Endothelial cell of umbilical vein (primary cell): Measurements from ENCODE around the gene RDX. TPM values are rescaled to one million over a fixed set of nuclear protein-coding genes. Genes with fewer than 3 reads are reported as not detected.

Source experiments
- BruUV-seq: library from RNA; stranded (reverse); fragments of 400-500 nt; replicated peaks from 2 replicates; lab custom pipeline; 2021; lab: Mats Ljungman, UMichigan
- CTCF ChIA-PET: fragments of 300-600, 350-600 bp; sonication (Branson Sonifier 250); formaldehyde crosslinking; loops from one replicate; lab custom pipeline; 2021; ENCODE audit warnings: antibody characterized with exemption, inconsistent platforms; lab: Charles Lee
- POLR2A ChIA-PET: fragments of 300-600, 350-600 bp; sonication (Branson Sonifier 250); formaldehyde crosslinking; loops from one replicate; lab custom pipeline; 2021; ENCODE audit warnings: antibody characterized with exemption, inconsistent platforms; lab: Charles Lee
- DNase-seq: peaks from one replicate; pipeline ENCODE4 v3.0.0-alpha.2; 2011; ENCODE audit warnings: low read depth, low spot score
- FAIRE-seq: peaks from 2 replicates; lab custom pipeline; 2011; peaks lifted over from hg19 to GRCh38; lab: Jason Lieb, UNC
- H2AFZ ChIP-seq: 2 replicates; pipeline ENCODE4 v1.6.0; 2012; ENCODE audit warnings: low read depth, low read length, control low read depth, inconsistent platforms
- H3K27ac ChIP-seq: 2 replicates; pipeline ENCODE4 v1.5.1; 2011; ENCODE audit warnings: low read depth, mild to moderate bottlenecking, control low read depth, low read length, moderate library complexity; ENCODE audit not compliant: insufficient read depth
- H3K27me3 ChIP-seq, 2 experiments: 2 replicates each; pipeline versions ENCODE4 v1.6.0 to v1.6.1; 2011; ENCODE audit warnings: low read length in 2 of 2, mixed read lengths in 1 of 2; ENCODE audit not compliant: control insufficient read depth in 2 of 2, insufficient read depth in 2 of 2
- H3K36me3 ChIP-seq, 2 experiments: 2 replicates in 1 of 2; 3 replicates in 1 of 2; pipeline ENCODE4 v1.5.1; 2011; ENCODE audit warnings: low read length in 2 of 2, mild to moderate bottlenecking in 1 of 2, moderate library complexity in 1 of 2; ENCODE audit not compliant: control insufficient read depth in 2 of 2, insufficient read depth in 2 of 2; ENCODE audit errors: extremely low read depth in 1 of 2
- H3K4me1 ChIP-seq: 3 replicates; pipeline ENCODE4 v1.5.1; 2011; ENCODE audit warnings: mild to moderate bottlenecking, low read length; ENCODE audit not compliant: control insufficient read depth, insufficient read depth; ENCODE audit errors: extremely low read depth
- H3K4me2 ChIP-seq: 2 replicates; pipeline ENCODE4 v1.6.1; 2011; ENCODE audit warnings: low read length, control low read depth, mixed read lengths; ENCODE audit not compliant: insufficient read depth
- H3K4me3 ChIP-seq, 3 experiments: fragments of 200-600 bp in 1 of 3; sonication (generic), shearing (Covaris generic) in 1 of 3; replicated peaks in 1 of 3; 2 replicates each; pipeline ENCODE4 v1.5.1; 2011 to 2016; ENCODE audit warnings: control low read depth in 3 of 3, low read length in 3 of 3, mild to moderate bottlenecking in 2 of 3, inconsistent platforms in 1 of 3, low read depth in 1 of 3, moderate library complexity in 1 of 3; ENCODE audit not compliant: insufficient read depth in 1 of 3
- H3K79me2 ChIP-seq: 2 replicates; pipeline ENCODE4 v1.6.0; 2012; ENCODE audit warnings: low read length, inconsistent platforms; ENCODE audit not compliant: control insufficient read depth, insufficient read depth
- H3K9ac ChIP-seq: replicated peaks from 2 replicates; pipeline ENCODE3; 2011; ENCODE audit warnings: low read length, control low read depth; ENCODE audit not compliant: insufficient read depth; ENCODE audit errors: extremely low read depth
- H3K9me1 ChIP-seq: replicated peaks from 3 replicates; pipeline ENCODE4 v1.6.0; 2011; ENCODE audit warnings: mild to moderate bottlenecking, low read length; ENCODE audit not compliant: control insufficient read depth, insufficient read depth; ENCODE audit errors: extremely low read depth
- H3K9me3 ChIP-seq: replicated peaks from 2 replicates; pipeline ENCODE4 v1.5.1; 2012; ENCODE audit warnings: low read length, inconsistent platforms; ENCODE audit not compliant: control insufficient read depth, insufficient read depth
- H4K20me1 ChIP-seq: replicated peaks from 2 replicates; pipeline ENCODE3; 2011; ENCODE audit warnings: mild to moderate bottlenecking, low read length; ENCODE audit not compliant: control insufficient read depth, insufficient read depth; ENCODE audit errors: extremely low read depth
- FOS ChIP-seq: IDR thresholded peaks from 2 replicates; pipeline ENCODE4 v1.6.1; 2011; ENCODE audit warnings: mild to moderate bottlenecking, low read length, moderate library complexity, borderline replicate concordance; ENCODE audit not compliant: insufficient read depth
- GATA2 ChIP-seq: IDR thresholded peaks from 2 replicates; pipeline ENCODE4 v1.7.0; 2011; ENCODE audit warnings: low read depth, mild to moderate bottlenecking, moderate library complexity, mixed read lengths, low read length; ENCODE audit not compliant: insufficient read length, insufficient read depth
- JUN ChIP-seq: IDR thresholded peaks from 2 replicates; pipeline ENCODE4 v1.6.1; 2011; ENCODE audit warnings: borderline replicate concordance, low read depth; ENCODE audit not compliant: insufficient read length, insufficient read depth
- MAX ChIP-seq: IDR thresholded peaks from 2 replicates; pipeline ENCODE4 v1.6.1; 2011; ENCODE audit not compliant: insufficient read depth, insufficient read length
- MYC ChIP-seq: IDR thresholded peaks from one replicate; pipeline ENCODE4 v1.6.1; 2011; ENCODE audit warnings: mild to moderate bottlenecking, low read depth, low read length
- POLR2AphosphoS5 ChIP-seq: IDR thresholded peaks from 2 replicates; pipeline ENCODE4 v1.6.1; 2012; ENCODE audit warnings: low read depth, mild to moderate bottlenecking, control low read depth, low read length, moderate library complexity; ENCODE audit not compliant: insufficient read depth
- dilution Hi-C: fragments of 300-500 bp; cut with MboI; formaldehyde crosslinking; loops from one replicate; pipeline ENCODE4 v1.15.0; 2019; ENCODE audit warnings: low sequenced_read_pairs; ENCODE audit not compliant: extremely low pct_ligation_motif_present
- intact Hi-C: fragments of 100-400 bp; cut with micrococcal nuclease; formaldehyde crosslinking; loops from one replicate; pipeline ENCODE4 v1.10.0; 2022
- polyA plus RNA-seq, 4 experiments: library from polyadenylated mRNA; depleted of rRNA in 3 of 4; stranded (reverse) in 3 of 4; unstranded in 1 of 4; fragments of >200 nt; gene quantifications; 2 replicates each; pipeline versions ENCODE4 v1.2.1 to v1.2.3, GENCODE V29; 2011 to 2012; ENCODE audit warnings: missing spikeins in 1 of 4
- total RNA-seq: library from RNA; stranded (reverse); gene quantifications from 2 replicates; pipeline ENCODE4 v1.2.3, GENCODE V29; 2021

RDX gene
- total and polyA plus RNA-seq, 2 donors (not counting 3 experiments of a cell fraction or from before 2014, with no cell fraction given): 47.9 to 280 TPM

GRCh38 chr11:110319501-110319900 lies 23.1 kb upstream of the RDX start:
- TF ChIP-seq GATA2 (peak; percentile 66), POLR2AphosphoS5 (peak; percentile 40), MYC (no peak), JUN (peak; percentile 4), FOS (no peak), MAX (no peak)

More at GRCh38 chr11:110319501-110319900, 23.1 kb upstream of the RDX start:
- peak overlapping the region; percentile 48 for H3K4me2 ChIP-seq
- H3K79me2 ChIP-seq: no peaks in the 10 kb centered on the region
- intact Hi-C loops (loop anchor here (10.0 kb wide), 1 partner anchor 225 kb away; the partner anchor contains the start of gene ZC3H12C), dilution Hi-C loops (no loop called here)
- H3K9ac ChIP-seq: no peak overlapping the region
- ChIA-PET POLR2A (interaction anchor here (1.0 kb wide), 1 partner anchor 9 kb away, joined by 3 read pairs; no protein-coding TSS in a partner anchor), CTCF (interaction anchor here (0.9 to 3.1 kb wide), 4 partner anchors 9 to 48 kb away, joined by 3 to 16 read pairs (median 12); no protein-coding TSS in a partner anchor)
- no peaks in the 10 kb centered on the region for H3K27me3 ChIP-seq
- no peaks in the 10 kb centered on the region for H4K20me1 ChIP-seq
- no TSS peak for BruUV-seq
- FAIRE-seq (no peak), DNase-seq (peak; percentile 35)
- H3K27ac ChIP-seq: peak overlapping the region; percentile 93
- H3K36me3 ChIP-seq: no peaks in the 10 kb centered on the region
- H3K4me1 ChIP-seq: peaks cover 41% of the 10 kb centered on the region
- H3K4me3 ChIP-seq: no peak overlapping the region
- peak overlapping the region; percentile 22 for H2AFZ ChIP-seq
- H3K9me1 ChIP-seq: no peaks in the 10 kb centered on the region
- no peaks in the 10 kb centered on the region for H3K9me3 ChIP-seq
